ENCODE data around the gene OR2H1. TPM values are rescaled to one million over a fixed set of nuclear protein-coding genes. Genes with fewer than 3 reads are reported as not detected.
"Not testable (repeated sequence)": the region's sequence is repeated elsewhere in the genome, so short reads cannot be mapped to it uniquely, and the experiment has no call there.

The OR2H1 gene
- total and polyA plus RNA-seq, 4 donors = not detected

GRCh38 chr6:29439006-29439405, 17.9 kb upstream of the OR2H1 start, which contains the start of gene OR10C1:
Gene OR10C1, plus strand, starts transcription at chr6:29439306. Its CDS starts 710 bp downstream, at chr6:29440016.
- TF ChIP-seq CTCF (IDR thresholded peaks at IDR 0.05; ENCODE audit: control extremely low read depth, extremely low read depth) = no peak
- no peak within 1 kb of the TSS for H3K4me3 ChIP-seq
- no peak within 1 kb of the TSS for H3K9ac ChIP-seq (ENCODE audit: insufficient read depth in 1 of 2, low read length in 2 of 2)
- ATAC-seq (ENCODE audit: insufficient read depth, low FRiP score) (no peak), DNase-seq (no peak)
- no peaks in the 10 kb centered on the region for H3K4me1 ChIP-seq (ENCODE audit: control insufficient read depth in 5 of 5, insufficient read depth in 5 of 5, low read length in 5 of 5)
- H3K27ac ChIP-seq (ENCODE audit: low read depth in 1 of 2, low read length in 1 of 2) = no peak within 1 kb of the TSS
- H3K36me3 ChIP-seq (ENCODE audit: control insufficient read depth in 4 of 4, insufficient read depth in 4 of 4, low read length in 4 of 4) = no peaks in the 10 kb centered on the region
- H3K9me3 ChIP-seq (ENCODE audit: control insufficient read depth in 4 of 4, insufficient read depth in 3 of 4, low read length in 3 of 4) = no peaks in the 10 kb centered on the region
- H3K27me3 ChIP-seq (ENCODE audit: control insufficient read depth in 3 of 3, insufficient read depth in 3 of 3, low read length in 2 of 3) = peaks cover 0 to 3% (median 0%) of the 10 kb centered on the region in 3 donors

- Histone ChIP-seq H3K36me3 (ENCODE audit: control insufficient read depth in 4 of 4, insufficient read depth in 4 of 4, low read length in 4 of 4) (no peaks in the 10 kb centered on the region), H3K27ac (ENCODE audit: low read depth in 1 of 2, low read length in 1 of 2) (no peak overlapping the region), H3K9me3 (ENCODE audit: control insufficient read depth in 4 of 4, insufficient read depth in 3 of 4, low read length in 3 of 4) (peaks cover 0 to 2% (median 0%) of the 10 kb centered on the region in 4 donors), H3K9ac (ENCODE audit: insufficient read depth in 1 of 2, low read length in 2 of 2) (no peak overlapping the region), H3K27me3 (ENCODE audit: control insufficient read depth in 3 of 3, insufficient read depth in 3 of 3, low read length in 2 of 3) (no peaks in the 10 kb centered on the region), H3K4me3 (no peak overlapping the region), H3K4me1 (ENCODE audit: control insufficient read depth in 5 of 5, insufficient read depth in 5 of 5, low read length in 5 of 5) (no peaks in the 10 kb centered on the region)
- WGBS, 2 donors = 81 to 88% methylated on average over 1 of the region's 1 CpG
- no peak for TF ChIP-seq CTCF (IDR thresholded peaks at IDR 0.05; ENCODE audit: control extremely low read depth, extremely low read depth)
- DNase-seq = peak in 2 of 3 donors; percentile 5 to 50
- no peak for ATAC-seq (ENCODE audit: insufficient read depth, low FRiP score)
Observed at GRCh38 chr6:29442719-29443118, 14.2 kb upstream of the OR2H1 start.

- H3K4me1 ChIP-seq (ENCODE audit: control insufficient read depth in 5 of 5, insufficient read depth in 5 of 5, low read length in 5 of 5); H3K27me3 ChIP-seq (ENCODE audit: control insufficient read depth in 3 of 3, insufficient read depth in 3 of 3, low read length in 2 of 3); H3K4me3 ChIP-seq; H3K36me3 ChIP-seq (ENCODE audit: control insufficient read depth in 4 of 4, insufficient read depth in 4 of 4, low read length in 4 of 4); H3K9ac ChIP-seq (ENCODE audit: insufficient read depth in 1 of 2, low read length in 2 of 2); DNase-seq; H3K27ac ChIP-seq (ENCODE audit: low read depth in 1 of 2, low read length in 1 of 2); ATAC-seq (ENCODE audit: insufficient read depth, low FRiP score); H3K9me3 ChIP-seq (ENCODE audit: control insufficient read depth in 4 of 4, insufficient read depth in 3 of 4, low read length in 3 of 4): not testable (repeated sequence)
- WGBS, 2 donors = 75 to 91% methylated on average over 1 of the region's 1 CpG
Observed at GRCh38 chr6:29444031-29444430, 12.9 kb upstream of the OR2H1 start.

GRCh38 chr6:29447670-29448069, 9.3 kb upstream of the OR2H1 start:
- no peaks in the 10 kb centered on the region for H3K27me3 ChIP-seq (ENCODE audit: control insufficient read depth in 3 of 3, insufficient read depth in 3 of 3, low read length in 2 of 3)
- WGBS, 2 donors = 74 to 88% methylated on average over 1 of the region's 1 CpG
- no peaks in the 10 kb centered on the region for H3K36me3 ChIP-seq (ENCODE audit: control insufficient read depth in 4 of 4, insufficient read depth in 4 of 4, low read length in 4 of 4)
- no peak for DNase-seq
- no peak for TF ChIP-seq CTCF (IDR thresholded peaks at IDR 0.05; ENCODE audit: control extremely low read depth, extremely low read depth)
- peaks cover 0 to 4% (median 0%) of the 10 kb centered on the region in 4 donors for H3K9me3 ChIP-seq (ENCODE audit: control insufficient read depth in 4 of 4, insufficient read depth in 3 of 4, low read length in 3 of 4)
- H3K4me1 ChIP-seq (ENCODE audit: control insufficient read depth in 5 of 5, insufficient read depth in 5 of 5, low read length in 5 of 5) = no peaks in the 10 kb centered on the region
- no peak for ATAC-seq (ENCODE audit: insufficient read depth, low FRiP score)
- H3K9ac ChIP-seq (ENCODE audit: insufficient read depth in 1 of 2, low read length in 2 of 2) = no peak overlapping the region
- no peak overlapping the region for H3K27ac ChIP-seq (ENCODE audit: low read depth in 1 of 2, low read length in 1 of 2)
- H3K4me3 ChIP-seq = no peak overlapping the region
